Body of pancreas (tissue), 4 donors: ENCODE measurements around the gene SRGAP2C. TPM values are rescaled to one million over a fixed set of nuclear protein-coding genes. Genes with fewer than 3 reads are reported as not detected.
"Not testable (repeated sequence)": the region's sequence is repeated elsewhere in the genome, so short reads cannot be mapped to it uniquely, and the experiment has no call there.

Experiments
- ATAC-seq: fragments of 150-250 bp; one replicate; pipeline ENCODE4 v1.9.1; 2016
- DNase-seq, 4 donors: peaks; one replicate each; pipeline ENCODE4 v3.0.0-alpha.2; 2019
- H3K27ac ChIP-seq, 4 donors: fragments of 200-600 bp; sonication (generic); 1 replicate in 3 of 4; 2 replicates in 1 of 4; pipeline versions ENCODE4 v1.5.1 to v1.6.1; 2016 to 2019; ENCODE audit warnings: mild to moderate bottlenecking in 1 of 4, mixed read lengths in 1 of 4, moderate library complexity in 1 of 4
- H3K27me3 ChIP-seq, 2 donors: fragments of 200-600 bp; sonication (generic); one replicate each; pipeline ENCODE4 v1.6.0; 2016; ENCODE audit warnings: mild to moderate bottlenecking in 1 of 2
- H3K36me3 ChIP-seq, 2 donors: fragments of 200-600 bp; sonication (generic); replicated peaks in 1 of 2; 2 replicates each; pipeline ENCODE4 v1.5.1; 2016; ENCODE audit warnings: low read depth in 2 of 2; ENCODE audit not compliant: insufficient read depth in 1 of 2
- H3K4me1 ChIP-seq: fragments of 200-600 bp; sonication (generic); one replicate; pipeline ENCODE4 v1.6.0; 2016
- H3K4me3 ChIP-seq, 2 donors: fragments of 200-600 bp; sonication (generic); 1 replicate in 1 of 2; 2 replicates in 1 of 2; pipeline ENCODE4 v1.5.1; 2016 to 2019
- H3K9me3 ChIP-seq, 3 donors: fragments of 200-600 bp; sonication (generic); 1 replicate in 2 of 3; 2 replicates in 1 of 3; pipeline ENCODE4 v1.5.1; 2016
- WGBS, 2 donors: methylation state at CpG; one replicate each; pipeline ENCODE4 v1.1.5; 2017; 5-methylcytosine and 5-hydroxymethylcytosine counted together
- intact Hi-C: fragments of 100-400 bp; cut with DNase I; formaldehyde crosslinking; loops from one replicate; pipeline ENCODE4 v1.15.1; 2023
- total RNA-seq, 2 donors: library from RNA; depleted of rRNA; stranded (reverse); fragments of >200 nt; gene quantifications; one replicate each; pipeline ENCODE4 v1.1.0, GENCODE V29; 2016

Gene SRGAP2C
- total RNA-seq, 2 donors from 2014 or later = 4.6 to 9.3 TPM

- H3K4me1 ChIP-seq, H3K9me3 ChIP-seq, ATAC-seq, H3K27ac ChIP-seq, H3K36me3 ChIP-seq, DNase-seq, H3K4me3 ChIP-seq, H3K27me3 ChIP-seq, intact Hi-C loops: not testable (repeated sequence)
- WGBS, 2 donors = no CpG with 5 or more reads among the region's 2 CpGs
Measured at GRCh38 chr1:121192512-121192911, 7.7 kb downstream of the SRGAP2C start.

DNA sequence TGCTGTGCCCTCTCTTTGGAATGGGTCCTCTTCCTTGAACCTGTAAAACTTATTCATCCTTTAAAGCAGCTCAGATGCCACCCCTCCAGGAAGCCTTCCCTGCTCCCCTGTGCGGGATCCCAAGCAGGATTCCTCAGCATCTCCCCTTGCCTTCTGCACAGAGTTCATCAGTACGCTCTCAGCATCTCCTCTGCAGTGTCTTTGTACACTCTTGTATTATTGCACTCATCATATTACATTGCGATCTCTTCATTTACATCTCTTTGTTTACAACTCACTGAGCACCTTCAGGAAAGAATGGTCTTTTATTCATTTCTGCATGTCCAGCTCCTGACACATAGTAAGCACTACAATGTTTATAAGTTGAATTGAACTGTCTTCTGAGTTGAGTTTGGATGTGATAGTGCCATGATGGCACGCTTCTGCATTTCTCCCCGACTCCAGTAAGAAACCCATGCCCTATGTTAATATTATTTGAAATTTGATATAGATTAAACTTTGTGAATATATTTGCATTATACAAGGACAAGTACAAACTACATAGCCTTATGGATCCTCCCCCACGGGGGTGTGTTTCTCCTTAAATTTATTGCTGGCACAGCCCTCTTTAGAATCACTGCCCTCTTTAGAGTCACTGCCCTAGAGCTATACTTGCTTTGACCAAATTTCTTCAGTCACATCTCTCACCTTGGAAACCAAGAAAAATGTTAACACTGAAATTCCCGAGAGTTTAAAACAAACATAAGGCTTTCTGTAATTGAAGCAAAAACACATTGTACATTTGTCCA lies 12.5 kb downstream of the SRGAP2C start:
- H3K27me3 ChIP-seq, H3K27ac ChIP-seq, DNase-seq, H3K4me1 ChIP-seq, H3K9me3 ChIP-seq, H3K4me3 ChIP-seq, intact Hi-C loops, ATAC-seq, H3K36me3 ChIP-seq: not testable (repeated sequence)
- 91 to 94% methylated on average over 2 to 3 of the region's 7 CpGs for WGBS, 2 donors

DNA sequence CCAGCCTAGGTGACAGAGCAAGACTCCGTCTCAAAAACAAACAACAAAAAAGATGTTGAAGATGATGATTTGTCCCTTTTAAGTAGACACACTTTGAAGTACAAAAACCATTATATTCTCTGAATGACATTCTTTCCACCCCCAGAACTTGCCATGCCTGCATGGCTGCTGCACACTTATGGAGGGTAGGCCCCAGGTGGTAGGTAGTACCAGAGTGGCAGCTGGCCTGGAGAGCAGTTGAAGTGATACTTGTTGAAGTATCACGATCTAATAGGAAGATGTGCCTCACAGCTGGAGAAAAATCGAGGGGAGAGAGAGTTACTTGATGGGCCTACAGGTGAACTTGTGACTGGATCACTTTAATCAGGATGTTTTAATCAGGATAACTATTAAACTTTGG lies 15.0 kb downstream of the SRGAP2C start:
- H3K36me3 ChIP-seq, H3K27me3 ChIP-seq, H3K4me3 ChIP-seq, intact Hi-C loops, H3K27ac ChIP-seq, ATAC-seq, H3K4me1 ChIP-seq, H3K9me3 ChIP-seq, DNase-seq: not testable (repeated sequence)
- 75 to 85% methylated on average over 1 of the region's 3 CpGs for WGBS, 2 donors

DNA sequence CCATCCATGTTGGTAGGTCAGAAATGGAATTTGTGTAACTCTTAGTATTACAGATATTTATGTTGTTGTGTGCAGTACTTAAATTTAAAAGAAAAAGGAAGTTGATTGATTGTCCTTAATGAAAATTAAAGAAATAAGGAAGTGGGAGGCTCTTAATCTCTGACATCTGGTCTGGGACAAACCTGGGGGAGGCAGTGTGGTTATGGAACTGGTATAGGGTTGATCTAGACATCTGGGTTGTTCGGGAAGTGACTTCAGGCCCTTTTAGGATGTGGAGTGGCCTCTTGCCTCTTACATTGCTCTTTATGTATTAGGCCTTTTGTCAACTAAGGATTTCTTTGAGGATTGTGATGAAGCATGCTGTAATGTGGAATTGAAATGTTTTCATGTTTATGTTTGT lies 15.5 kb downstream of the SRGAP2C start:
- no CpG with 5 or more reads among the region's 1 CpG for WGBS, 2 donors
- H3K27me3 ChIP-seq, H3K9me3 ChIP-seq, H3K4me3 ChIP-seq, H3K36me3 ChIP-seq, intact Hi-C loops, ATAC-seq, H3K4me1 ChIP-seq, DNase-seq, H3K27ac ChIP-seq: not testable (repeated sequence)

DNA sequence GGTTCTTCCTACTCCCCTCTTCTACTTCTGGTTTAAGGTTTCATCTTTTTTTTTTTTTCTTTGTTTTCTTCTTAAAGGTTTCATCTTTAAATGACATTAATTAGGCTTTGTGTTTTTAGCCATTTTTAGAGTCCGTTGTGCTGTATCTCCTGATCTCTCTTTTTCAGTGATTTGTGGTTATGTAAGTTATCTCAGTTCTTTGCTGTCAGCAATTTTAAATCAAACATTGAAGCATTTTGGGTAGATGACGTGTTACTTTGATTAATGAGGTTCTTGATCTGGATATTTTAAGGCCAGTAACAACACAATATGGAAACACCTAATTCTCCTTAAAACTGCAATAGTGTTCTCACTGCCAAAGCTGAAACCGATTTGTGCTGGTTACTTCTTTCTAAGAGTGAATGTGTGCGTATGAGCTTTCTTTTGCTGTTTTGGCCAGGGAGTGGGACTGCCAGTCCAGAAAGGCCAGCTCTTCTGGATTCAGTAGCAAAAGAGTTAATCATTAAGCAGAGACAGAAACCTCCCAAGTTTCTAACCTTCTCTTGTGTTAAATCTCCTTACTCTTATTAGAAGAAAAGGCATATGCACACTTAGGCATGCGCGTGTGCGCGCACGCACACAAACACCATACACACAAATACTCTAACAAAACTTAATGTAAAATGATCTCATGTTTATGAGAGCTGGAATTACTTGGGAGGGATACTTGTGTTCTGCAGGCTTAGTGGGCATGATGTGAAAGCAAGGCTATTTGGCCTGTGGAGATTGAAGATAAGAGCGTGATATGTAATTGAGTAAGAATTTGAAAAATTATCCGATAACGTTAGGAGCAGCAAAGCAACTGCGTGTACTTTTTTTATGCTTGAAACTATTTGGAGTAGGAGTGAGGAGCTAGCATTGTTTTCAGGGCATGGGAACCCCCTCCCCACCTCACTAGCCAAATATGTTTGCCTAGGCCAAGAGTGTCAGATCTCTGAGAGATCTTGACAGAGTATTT lies 16.5 kb downstream of the SRGAP2C start:
- intact Hi-C loops, H3K27me3 ChIP-seq, H3K9me3 ChIP-seq, H3K36me3 ChIP-seq, H3K4me1 ChIP-seq, H3K4me3 ChIP-seq: not testable (repeated sequence)
- peak overlapping the region in 3 of 4 donors; percentile 5 to 65 (median 64) for H3K27ac ChIP-seq
- DNase-seq = peak in 1 of 4 donors; percentile 11
- peak; percentile 89 for ATAC-seq
- WGBS, 2 donors = 57% methylated on average over 9 of the region's 13 CpGs

DNA sequence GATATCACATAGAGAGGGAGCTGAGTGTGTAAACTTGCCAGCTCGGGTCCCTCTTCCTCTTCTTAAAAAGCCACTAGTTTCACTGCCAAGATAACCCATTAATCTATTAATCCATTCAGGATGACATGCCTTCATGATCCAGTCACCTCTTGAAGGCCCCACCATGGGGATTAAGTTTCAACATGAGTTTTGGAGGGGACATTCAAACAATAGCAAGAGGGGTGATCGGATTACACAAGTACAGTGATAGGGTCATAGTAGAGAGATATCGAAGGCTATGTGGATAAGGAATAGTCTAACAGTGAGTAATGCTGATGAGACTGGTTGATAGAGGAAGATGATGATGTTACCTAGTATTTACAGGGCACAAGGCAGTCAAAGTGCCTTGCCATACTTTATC lies 18.2 kb downstream of the SRGAP2C start:
- DNase-seq, H3K4me1 ChIP-seq, intact Hi-C loops, ATAC-seq, H3K36me3 ChIP-seq, H3K27ac ChIP-seq, H3K9me3 ChIP-seq, H3K4me3 ChIP-seq, H3K27me3 ChIP-seq: not testable (repeated sequence)
- WGBS, 2 donors = 66 to 69% methylated on average over 3 of the region's 3 CpGs

- WGBS, 2 donors = 65 to 69% methylated on average over 1 of the region's 8 CpGs
- H3K4me3 ChIP-seq, H3K36me3 ChIP-seq, intact Hi-C loops, H3K9me3 ChIP-seq, ATAC-seq, H3K27ac ChIP-seq, H3K27me3 ChIP-seq, H3K4me1 ChIP-seq, DNase-seq: not testable (repeated sequence)
Measured at GRCh38 chr1:121205786-121206711, 21.3 kb downstream of the SRGAP2C start.

DNA sequence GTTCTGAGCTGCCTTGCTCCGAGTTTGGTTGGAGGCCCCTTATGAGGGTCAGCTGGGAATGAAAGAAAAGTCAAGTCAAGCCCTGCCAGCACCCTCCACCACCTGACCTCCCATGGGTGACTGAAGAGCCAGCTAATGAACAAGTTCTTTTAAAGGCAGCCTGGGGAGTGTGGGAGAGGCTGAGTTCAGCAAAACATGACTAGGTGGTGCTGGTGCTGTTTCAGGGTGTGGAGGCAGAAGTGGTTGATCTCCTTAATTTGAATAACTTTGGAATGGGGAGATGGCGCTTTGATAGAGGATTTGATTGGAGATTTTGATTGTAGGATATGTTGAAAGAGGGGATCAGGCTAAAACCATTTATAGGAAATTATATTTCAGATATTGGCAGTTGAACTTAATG lies 22.6 kb downstream of the SRGAP2C start:
- H3K27ac ChIP-seq, DNase-seq, H3K27me3 ChIP-seq, H3K9me3 ChIP-seq, H3K4me1 ChIP-seq, H3K4me3 ChIP-seq, ATAC-seq, intact Hi-C loops, H3K36me3 ChIP-seq: not testable (repeated sequence)
- WGBS, 2 donors = 100% methylated on average over 1 to 2 of the region's 2 CpGs

GRCh38 chr1:121208375-121208774 lies 23.6 kb downstream of the SRGAP2C start:
- H3K27me3 ChIP-seq, DNase-seq, ATAC-seq, H3K27ac ChIP-seq, H3K36me3 ChIP-seq, intact Hi-C loops, H3K9me3 ChIP-seq, H3K4me3 ChIP-seq, H3K4me1 ChIP-seq: not testable (repeated sequence)
- 75 to 83% methylated on average over 5 of the region's 6 CpGs for WGBS, 2 donors

DNA sequence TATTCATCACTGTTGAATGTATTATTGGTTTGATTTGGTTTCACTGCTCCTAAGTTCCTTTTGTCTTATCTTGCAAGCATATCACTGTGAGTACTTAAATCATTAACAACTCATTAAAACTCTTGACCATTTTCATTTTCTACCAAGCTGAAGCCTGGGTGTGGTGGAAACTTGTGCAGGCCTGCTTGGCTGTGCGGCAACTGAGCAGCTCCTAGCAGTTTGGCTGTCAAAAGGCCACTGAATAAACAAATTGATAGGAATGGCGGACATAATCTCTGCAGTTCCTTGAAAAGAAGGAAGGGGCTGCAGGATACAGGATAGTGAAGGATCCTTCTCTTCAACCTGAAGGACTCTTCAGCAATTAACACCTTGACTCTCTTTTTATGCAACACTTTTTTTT lies 26.0 kb downstream of the SRGAP2C start:
- ATAC-seq, DNase-seq, intact Hi-C loops, H3K4me1 ChIP-seq, H3K36me3 ChIP-seq, H3K4me3 ChIP-seq, H3K27me3 ChIP-seq, H3K27ac ChIP-seq, H3K9me3 ChIP-seq: not testable (repeated sequence)
- 68 to 100% methylated on average over 1 to 2 of the region's 2 CpGs for WGBS, 2 donors

DNA sequence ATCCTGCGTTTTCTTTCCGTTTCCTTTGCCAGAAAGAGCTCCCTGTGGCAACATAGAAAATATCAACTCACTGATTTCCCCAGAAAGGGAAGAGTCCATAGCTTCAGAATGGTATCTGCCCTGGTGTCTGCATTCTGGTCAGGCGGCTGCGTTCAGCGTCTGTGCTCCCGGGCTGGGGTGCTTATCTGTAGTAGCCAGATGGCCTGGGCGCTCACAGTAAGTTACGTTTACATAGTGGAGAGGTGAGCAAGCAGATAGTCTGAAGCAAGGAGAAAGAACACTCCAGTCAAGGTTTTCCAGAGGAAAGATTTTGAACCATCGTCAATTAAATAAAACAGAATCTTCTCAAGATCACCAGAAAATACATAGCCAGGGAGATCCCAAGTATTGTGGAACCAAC lies 28.7 kb downstream of the SRGAP2C start:
- H3K36me3 ChIP-seq, H3K4me1 ChIP-seq, intact Hi-C loops, H3K4me3 ChIP-seq, H3K27me3 ChIP-seq, H3K27ac ChIP-seq, H3K9me3 ChIP-seq: not testable (repeated sequence)
- DNase-seq (peak; percentile 13 to 56 (median 41)), ATAC-seq (peak; percentile 47)
- 38 to 48% methylated on average over 3 of the region's 9 CpGs for WGBS, 2 donors
